GM10847 (cell line): ENCODE data around the gene CCL20.

Source experiments
- POLR2A ChIP-seq: IDR thresholded peaks from 2 replicates; pipeline ENCODE4 v1.6.1; 2011; ENCODE audit not compliant: insufficient read length; ENCODE audit errors: extremely low read depth

The CCL20 gene

GRCh38 chr2:227789803-227790202 lies 23.8 kb upstream of the CCL20 start:
- TF ChIP-seq POLR2A, result no peak

DNA sequence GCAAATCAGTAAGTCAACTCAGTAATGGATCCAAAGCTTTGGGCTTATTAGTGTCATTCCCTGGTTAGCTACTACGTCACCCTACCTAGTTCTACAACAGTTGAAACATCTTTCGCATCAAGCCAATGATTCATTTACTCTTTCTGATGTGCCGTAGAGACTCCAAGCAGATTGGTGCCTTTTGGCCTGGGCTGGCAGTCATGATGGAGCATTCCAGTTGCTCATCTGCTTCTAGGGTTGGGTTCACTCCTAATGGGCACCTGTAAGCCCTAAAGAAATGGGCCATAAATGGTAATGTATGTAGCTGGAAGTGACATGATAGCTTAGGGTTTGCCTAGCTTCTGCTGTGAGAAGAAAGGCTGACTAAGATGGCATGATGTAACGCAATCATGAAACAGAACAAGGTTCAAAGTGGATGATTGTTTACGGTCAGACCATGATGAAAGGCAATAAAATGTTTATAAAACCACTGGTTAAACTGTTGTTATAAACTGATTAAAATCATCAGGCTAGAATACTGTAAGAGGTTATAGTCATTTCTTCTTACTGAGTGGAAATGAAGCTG lies 20.4 kb upstream of the CCL20 start:
- TF ChIP-seq POLR2A, result no peak

DNA sequence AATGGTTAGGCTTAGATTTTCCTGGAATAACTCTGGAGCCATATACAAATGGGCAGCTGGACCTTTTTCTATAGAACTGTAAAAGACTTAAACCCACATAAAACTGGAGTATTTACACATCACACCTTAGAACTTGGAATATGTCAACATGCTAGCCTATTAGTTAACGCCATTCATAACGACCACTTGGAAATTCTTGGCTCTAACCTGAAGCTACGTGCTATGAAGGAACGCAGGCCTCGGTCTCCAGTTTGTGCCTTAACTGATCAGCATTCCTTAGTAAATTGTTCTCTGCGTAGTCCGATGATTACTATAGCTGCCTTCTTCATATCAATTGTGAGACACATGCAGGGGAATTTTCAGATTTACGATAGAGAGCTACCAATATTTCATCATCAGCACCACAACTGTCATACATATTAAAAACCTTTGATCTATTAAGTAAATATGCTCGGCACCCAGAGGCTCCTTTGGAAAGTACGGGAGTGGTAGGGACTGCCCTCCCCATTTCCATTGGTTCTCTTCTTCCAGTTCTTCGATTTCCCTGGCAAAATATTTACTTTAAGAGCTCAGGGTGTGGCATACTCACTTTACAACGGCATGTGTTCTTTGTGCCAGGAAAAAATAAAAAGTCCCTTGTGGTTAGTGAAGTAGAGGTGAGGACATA lies 17.5 kb upstream of the CCL20 start:
- TF ChIP-seq POLR2A, result no peak

- TF ChIP-seq POLR2A, result no peak
These were observed 14.4 kb upstream of the CCL20 start for GRCh38 chr2:227799202-227799601.

DNA sequence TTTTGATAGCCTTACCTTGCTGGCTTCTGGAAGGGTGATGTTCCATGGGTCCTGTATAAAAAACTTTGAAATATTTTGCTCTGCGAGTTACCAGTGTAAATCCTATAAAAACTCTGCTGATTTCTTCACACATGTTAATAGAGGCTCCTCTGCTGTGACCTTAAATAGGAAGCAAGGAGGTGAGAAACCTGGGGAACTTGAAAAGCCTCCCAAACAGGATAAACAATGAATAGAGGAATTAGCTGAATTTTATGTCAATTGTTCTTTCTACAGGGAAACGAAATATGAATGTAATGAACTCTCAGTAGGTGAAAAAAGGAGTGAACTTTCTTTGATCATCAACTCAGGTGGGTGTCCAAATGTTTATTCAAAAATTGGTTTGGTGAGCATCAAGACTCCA lies 10.8 kb upstream of the CCL20 start:
- TF ChIP-seq POLR2A, result no peak

DNA sequence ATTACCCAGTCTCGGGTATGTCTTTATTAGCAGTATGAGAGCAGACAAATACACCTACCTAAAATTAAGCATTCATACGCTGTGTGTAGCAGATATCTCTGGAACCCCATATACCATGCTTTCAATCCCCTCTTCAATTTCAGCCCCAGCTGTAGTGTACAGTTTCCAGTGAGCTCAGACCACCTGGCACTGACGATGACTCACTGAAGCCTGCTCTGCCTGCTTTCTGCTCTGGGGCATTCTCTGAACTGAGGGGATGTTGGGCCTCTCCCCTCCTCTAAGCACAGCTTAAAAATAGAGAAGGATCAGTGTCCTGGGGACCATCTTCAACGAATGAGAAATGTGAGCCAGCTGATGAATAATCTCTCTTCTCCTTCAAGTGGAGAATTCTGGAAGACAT lies 8.7 kb upstream of the CCL20 start:
- no peak for TF ChIP-seq POLR2A

GRCh38 chr2:227805578-227805977 lies 8.1 kb upstream of the CCL20 start:
- no peak for TF ChIP-seq POLR2A

- no peak for TF ChIP-seq POLR2A
These were observed 4.7 kb upstream of the CCL20 start for GRCh38 chr2:227808936-227809335.

- TF ChIP-seq POLR2A, result no peak
These were observed 1.6 kb upstream of the CCL20 start for GRCh38 chr2:227812001-227812400.

DNA sequence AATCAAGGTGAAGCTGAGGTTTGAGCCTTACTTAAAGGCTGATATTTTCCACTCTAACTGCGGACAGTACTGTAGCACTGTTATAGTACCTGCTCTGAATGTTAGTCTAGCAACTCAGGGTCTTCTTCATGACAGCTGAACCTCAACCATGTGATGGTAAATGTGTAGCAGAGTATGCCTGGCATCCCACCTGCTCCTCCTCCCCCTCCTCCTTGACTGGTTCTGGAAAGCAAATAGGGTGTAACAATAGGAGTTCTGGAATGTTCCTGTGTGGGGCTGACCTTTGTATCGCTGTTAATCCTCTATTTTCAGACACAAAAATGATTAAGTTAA lies 447 bp upstream of the CCL20 start:
- TF ChIP-seq POLR2A, result no peak

DNA sequence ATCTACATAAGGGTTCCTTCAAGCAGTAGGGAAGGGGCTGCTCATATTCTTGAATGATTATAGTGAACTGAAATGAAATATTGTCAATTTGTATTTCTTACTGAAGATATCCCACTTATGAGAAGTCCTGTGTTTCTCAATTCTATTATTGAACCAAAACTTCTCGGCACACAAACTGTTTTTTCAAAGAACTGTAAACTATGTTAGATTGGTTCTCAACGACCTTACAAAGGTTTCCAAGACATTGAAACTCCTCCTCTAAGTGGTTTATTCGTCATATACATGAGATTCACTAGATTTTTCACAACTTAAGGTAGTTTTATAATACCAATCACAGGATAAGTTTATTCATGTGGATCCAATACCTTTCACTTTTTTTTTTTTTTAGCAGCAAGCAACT lies 1.4 kb downstream of the CCL20 start:
- TF ChIP-seq POLR2A, result no peak

GRCh38 chr2:227816507-227817294 lies 3.1 kb downstream of the CCL20 start:
- TF ChIP-seq POLR2A, result no peak

DNA sequence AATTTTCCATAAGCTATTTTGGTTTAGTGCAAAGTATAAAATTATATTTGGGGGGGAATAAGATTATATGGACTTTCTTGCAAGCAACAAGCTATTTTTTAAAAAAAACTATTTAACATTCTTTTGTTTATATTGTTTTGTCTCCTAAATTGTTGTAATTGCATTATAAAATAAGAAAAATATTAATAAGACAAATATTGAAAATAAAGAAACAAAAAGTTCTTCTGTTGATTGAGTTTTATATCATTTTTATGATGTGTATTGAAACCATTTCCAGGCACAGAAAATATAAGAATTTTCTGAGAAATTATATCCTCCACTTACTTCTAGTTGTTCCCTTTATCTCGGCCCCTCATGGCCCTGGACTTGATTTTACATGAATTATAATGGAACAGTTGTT lies 3.7 kb downstream of the CCL20 start:
- TF ChIP-seq POLR2A, result no peak

GRCh38 chr2:227817850-227818674 lies 4.4 kb downstream of the CCL20 start:
- no peak for TF ChIP-seq POLR2A

DNA sequence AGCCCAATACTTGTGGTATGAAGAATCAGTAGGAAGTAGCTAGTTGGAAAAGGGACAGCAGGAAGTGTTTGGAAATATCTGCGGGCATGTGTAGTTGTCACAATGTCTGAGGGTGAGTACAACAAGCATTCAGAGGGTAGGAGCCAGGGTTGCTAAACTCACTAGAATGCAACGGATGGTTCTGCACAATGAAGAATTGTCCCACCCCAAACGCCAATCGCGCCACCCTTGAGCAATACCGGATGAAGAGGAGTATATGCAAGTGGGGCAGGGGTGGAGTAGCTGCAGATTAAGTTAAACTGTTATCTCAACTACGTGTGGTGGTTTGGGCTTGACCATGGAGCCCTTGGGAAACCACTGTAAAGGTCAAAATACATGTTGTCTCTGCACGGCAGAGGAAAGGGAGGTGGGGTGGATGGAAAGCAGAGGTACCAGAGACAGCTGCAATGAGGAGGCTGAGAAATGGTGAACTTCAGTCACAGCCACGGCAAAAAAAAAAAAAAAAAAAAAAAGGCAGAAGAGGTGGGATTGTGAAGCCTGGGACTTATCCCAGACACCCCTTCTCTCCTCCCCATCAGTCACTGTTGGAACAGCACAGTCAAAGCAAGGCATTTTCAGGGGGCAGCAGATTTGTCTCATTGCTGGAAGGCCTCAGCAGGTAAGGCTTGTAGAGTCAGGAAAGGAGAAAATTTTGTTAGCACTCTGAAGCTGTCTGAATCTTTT lies 5.2 kb downstream of the CCL20 start:
- no peak for TF ChIP-seq POLR2A

GRCh38 chr2:227819398-227819697 lies 5.7 kb downstream of the CCL20 start:
- TF ChIP-seq POLR2A, result no peak
